Liver (tissue), 3 donors: ENCODE measurements around the gene DMRTC1.
"Not testable (repeated sequence)": the region's sequence is repeated elsewhere in the genome, so short reads cannot be mapped to it uniquely, and the experiment has no call there.

Experiments
- ATF3 ChIP-seq: IDR thresholded peaks from 2 replicates; pipeline ENCODE4 v1.6.1; 2016; ENCODE audit warnings: antibody characterized with exemption
- CTCF ChIP-seq: fragments of 150-350 bp; IDR thresholded peaks from 2 replicates; pipeline ENCODE4 v1.5.1; 2017; ENCODE audit warnings: improper control_type of control experiment, low read depth, low read length; ENCODE audit not compliant: missing input control
- EGR1 ChIP-seq, 2 donors: IDR thresholded peaks; 2 replicates each; pipeline ENCODE4 v1.6.1; 2016 to 2018; ENCODE audit warnings: antibody characterized with exemption in 2 of 2, low read depth in 2 of 2
- HNF4G ChIP-seq: IDR thresholded peaks from 2 replicates; pipeline ENCODE4 v1.6.1; 2016; ENCODE audit warnings: antibody characterized with exemption
- RAD21 ChIP-seq, 2 donors: IDR thresholded peaks; 2 replicates each; pipeline ENCODE4 v1.6.1; 2016; ENCODE audit warnings: antibody characterized with exemption in 2 of 2, mild to moderate bottlenecking in 2 of 2
- REST ChIP-seq: IDR thresholded peaks from 2 replicates; pipeline ENCODE4 v1.6.1; 2016; ENCODE audit warnings: antibody characterized with exemption, mild to moderate bottlenecking
- RXRA ChIP-seq, 2 donors: IDR thresholded peaks; 2 replicates each; pipeline ENCODE4 v1.6.1; 2017 to 2018; ENCODE audit warnings: antibody characterized with exemption in 2 of 2, mild to moderate bottlenecking in 1 of 2
- SP1 ChIP-seq: IDR thresholded peaks from 2 replicates; pipeline ENCODE4 v1.6.1; 2018; ENCODE audit warnings: antibody characterized with exemption, mild to moderate bottlenecking
- YY1 ChIP-seq: IDR thresholded peaks from 2 replicates; pipeline ENCODE4 v1.6.1; 2016; ENCODE audit warnings: antibody characterized with exemption, mild to moderate bottlenecking
- TF ChIP-seq, protein P1 (sequence below): IDR thresholded peaks from 2 replicates; pipeline ENCODE4 v1.6.1; 2016; ENCODE audit warnings: antibody characterized with exemption
- donor health status: healthy.
- donor health status: healthy.

- TF ChIP-seq ATF3; CTCF; REST; RAD21 (IDR thresholded peaks at IDR 0.05); YY1; RXRA (IDR thresholded peaks at IDR 0.05); HNF4G; EGR1 (IDR thresholded peaks at IDR 0.05; ENCODE audit: low read depth in 2 of 2); SP1: not testable (repeated sequence)
- TF ChIP-seq, protein P1, sequence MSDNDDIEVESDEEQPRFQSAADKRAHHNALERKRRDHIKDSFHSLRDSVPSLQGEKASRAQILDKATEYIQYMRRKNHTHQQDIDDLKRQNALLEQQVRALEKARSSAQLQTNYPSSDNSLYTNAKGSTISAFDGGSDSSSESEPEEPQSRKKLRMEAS, result not testable (repeated sequence)
These were observed 37.3 kb upstream of the DMRTC1 start for GRCh38 chrX:72980894-72981469.
